Heart right ventricle (tissue), 16 donors: Measurements from ENCODE around the gene PCSK6. TPM values are rescaled to one million over a fixed set of nuclear protein-coding genes. Genes with fewer than 3 reads are reported as not detected.
A peak's percentile ranks its signal among the peaks of the same experiment; 100 is the strongest.

ENCODE experiments used
- ATAC-seq, 8 donors: fragments of 200-7000 bp; cut with Tn5 transposase; one replicate each; pipeline ENCODE4 v1.9.1; 2020; ENCODE audit warnings: mild to moderate bottlenecking in 8 of 8, moderate library complexity in 8 of 8, moderate number of reproducible peaks in 1 of 8
- DNase-seq, 2 donors: peaks; one replicate each; pipeline ENCODE4 v3.0.0-alpha.2; 2020
- H3K27ac ChIP-seq, 10 donors: fragments of 200-600 bp; sonication (generic) in 2 of 10; one replicate each; pipeline versions ENCODE4 v1.5.0 to v1.8.0; 2020 to 2022; ENCODE audit warnings: mild to moderate bottlenecking in 3 of 10
- H3K27me3 ChIP-seq, 7 donors: fragments of 200-600 bp; one replicate each; pipeline ENCODE4 v1.8.0; 2021 to 2022; ENCODE audit warnings: mild to moderate bottlenecking in 2 of 7
- H3K36me3 ChIP-seq, 9 donors: fragments of 200-600 bp; sonication (generic) in 1 of 9; one replicate each; pipeline versions ENCODE4 v1.5.0 to v1.8.0; 2020 to 2022; ENCODE audit warnings: mild to moderate bottlenecking in 2 of 9
- H3K4me1 ChIP-seq, 9 donors: fragments of 200-600 bp; sonication (generic) in 1 of 9; one replicate each; pipeline versions ENCODE4 v1.5.0 to v1.8.0; 2020 to 2022; ENCODE audit warnings: mild to moderate bottlenecking in 4 of 9
- H3K4me3 ChIP-seq, 10 donors: fragments of 200-600 bp; sonication (generic) in 2 of 10; one replicate each; pipeline versions ENCODE4 v1.5.0 to v1.8.0; 2020 to 2022; ENCODE audit warnings: mild to moderate bottlenecking in 7 of 10, moderate library complexity in 2 of 10
- H3K9me3 ChIP-seq, 11 donors: fragments of 200-600 bp in 10 of 11; sonication (generic) in 2 of 11; one replicate each; pipeline versions ENCODE4 v1.5.0 to v1.8.0; 2013 to 2022; ENCODE audit warnings: mild to moderate bottlenecking in 2 of 11, control low read depth in 1 of 11, moderate library complexity in 1 of 11
- CTCF ChIP-seq, 9 donors: fragments of 200-600 bp; sonication (generic) in 2 of 9; IDR thresholded peaks; one replicate each; pipeline versions ENCODE4 v1.5.0 to v1.8.0; 2021 to 2022; ENCODE audit warnings: antibody characterized with exemption in 9 of 9, mild to moderate bottlenecking in 5 of 9, moderate library complexity in 1 of 9
- WGBS, 2 donors: extraction: QIAGEN DNeasy Blood & Tissue Kit; methylation state at CpG; one replicate each; pipeline ENCODE4 v1.1.7; 2013; ENCODE audit warnings: inconsistent platforms in 1 of 2; 5-methylcytosine and 5-hydroxymethylcytosine counted together
- intact Hi-C, 10 donors: fragments of 100-400 bp; cut with DNase I; formaldehyde crosslinking; loops; one replicate each; pipeline versions ENCODE4 v1.11.1 to v1.14.2; 2022
- polyA plus RNA-seq, 2 donors: library from polyadenylated mRNA; stranded (reverse); fragments of 200-250 nt; gene quantifications; one replicate each; pipeline ENCODE4 v1.2.3, GENCODE V29; 2013
- total RNA-seq, 10 donors: library from RNA; stranded (reverse); fragmentation: NEBNext Ultra II Directional in 3 of 10; extraction: Animal tissue kit (Norgen Biotek cat#: 25700) in 3 of 10; gene quantifications; one replicate each; pipeline versions ENCODE4 v1.2.1 to v1.2.4, GENCODE V29; 2021 to 2023
- donor health status: Arrhythmogenic right ventricular cardiomyopathy.
- donor health status: ischemic (EF 13 %, LVEDD 7.1; RV severe dilation, severe dysfunction).
- donor health status: healthy with polysubstance abuse.
- donor health status: DM: no; HTN: yes; CAD: no.
- donor health status: DM: no; HTN: no; CAD: no.
- donor health status: ischemic (EF 25% LVEDD 6.9; RV normal size, moderate dysfunction).
- donor health status: ischemic (EF 25% LVEDD 5.7; RV mildly dilated, moderate dysfunction).
- donor health status: healthy.
- donor health status: DM: yes; HTN: yes; CAD: no.
- donor health status: Ischemic cardiomyopathy.
- donor health status: ischemic (EF 35%, LVEDD 5.7; RV mildly dilated, moderate dysfunction).
- donor health status: nonischemic (EF 11% LVEDD 7.7; RV severe dilation, severe dysfunction).
- donor health status: DM: yes; HTN: yes; CAD: no.
- donor health status: PGD.
- donor health status: ischemic (EF 29% LVEDD 5.4; RV normal size, mild dysfunction).
- donor health status: nonischemic (EF 23%, LVEDD 6.1; RV moderate dilation, normal function).

PCSK6 gene
- total and polyA plus RNA-seq, 12 donors, result 4.6 to 34.0 (median 21.7) TPM

GRCh38 chr15:101499863-101500713 is 10.6 kb upstream of the PCSK6 start:
- peak; percentile 64 to 91 (median 84) for ATAC-seq
- Histone ChIP-seq H3K9me3 (no peaks in the 10 kb centered on the region), H3K27me3 (peaks cover 0 to 34% (median 7%) of the 10 kb centered on the region in 7 donors), H3K4me3 (no peak overlapping the region), H3K27ac (peak overlapping the region in 8 of 10 donors; percentile 29 to 79 (median 69)), H3K36me3 (no peaks in the 10 kb centered on the region), H3K4me1 (peaks cover 2 to 44% (median 35%) of the 10 kb centered on the region in 9 donors)
- TF ChIP-seq CTCF (IDR thresholded peaks at IDR 0.05), result no peak
- 42 to 49% methylated on average over 11 of the region's 11 CpGs for WGBS, 2 donors
- intact Hi-C loops, result loop anchor here in 7 of 10 donors (1.0 to 10.0 kb wide), 9 partner anchors 125 to 205 kb away; partner anchors contain the start of gene SNRPA1 (in 1 of the 7)
- DNase-seq, result peak; percentile 67 to 70

GRCh38 chr15:101498717-101499480 is 9.4 kb upstream of the PCSK6 start:
- intact Hi-C loops, result loop anchor here in 3 of 10 donors (10.0 kb wide), 3 partner anchors 124 to 204 kb away; partner anchors contain the start of gene SNRPA1 (in 1 of the 3)
- Histone ChIP-seq H3K9me3 (no peaks in the 10 kb centered on the region), H3K27ac (peak overlapping the region in 2 of 10 donors; percentile 76 to 79), H3K4me1 (peaks cover 2 to 44% (median 35%) of the 10 kb centered on the region in 9 donors), H3K27me3 (peaks cover 0 to 43% (median 15%) of the 10 kb centered on the region in 7 donors), H3K36me3 (no peaks in the 10 kb centered on the region), H3K4me3 (no peak overlapping the region)
- WGBS, 2 donors, result 84 to 91% methylated on average over 14 of the region's 14 CpGs
- ATAC-seq, result no peak
- no peak for TF ChIP-seq CTCF (IDR thresholded peaks at IDR 0.05)
- DNase-seq, result no peak

GRCh38 chr15:101498076-101498716 is 8.7 kb upstream of the PCSK6 start:
- H3K4me1 ChIP-seq, result peaks cover 2 to 44% (median 35%) of the 10 kb centered on the region in 9 donors
- no peak overlapping the region for H3K4me3 ChIP-seq
- intact Hi-C loops, result loop anchor here in 3 of 10 donors (10.0 kb wide), 3 partner anchors 123 to 203 kb away; partner anchors contain the start of gene SNRPA1 (in 1 of the 3)
- H3K27me3 ChIP-seq, result peaks cover 0 to 43% (median 15%) of the 10 kb centered on the region in 7 donors
- ATAC-seq (no peak), DNase-seq (no peak)
- no peak for TF ChIP-seq CTCF (IDR thresholded peaks at IDR 0.05)
- no peaks in the 10 kb centered on the region for H3K9me3 ChIP-seq
- H3K27ac ChIP-seq, result no peak overlapping the region
- H3K36me3 ChIP-seq, result no peaks in the 10 kb centered on the region
- WGBS, 2 donors, result 81% methylated on average over 9 of the region's 9 CpGs
